Activated CD4-positive, alpha-beta T cell treated with anti-CD3 and anti-CD28 coated beads for 24 hours (primary cell): ENCODE results near the gene S1PR3.

Experiments used
- DNase-seq, 2 donors: peaks; one replicate each; pipeline ENCODE4 v3.0.0-alpha.2; 2020; ENCODE audit warnings: low read depth in 2 of 2

Gene S1PR3

DNA sequence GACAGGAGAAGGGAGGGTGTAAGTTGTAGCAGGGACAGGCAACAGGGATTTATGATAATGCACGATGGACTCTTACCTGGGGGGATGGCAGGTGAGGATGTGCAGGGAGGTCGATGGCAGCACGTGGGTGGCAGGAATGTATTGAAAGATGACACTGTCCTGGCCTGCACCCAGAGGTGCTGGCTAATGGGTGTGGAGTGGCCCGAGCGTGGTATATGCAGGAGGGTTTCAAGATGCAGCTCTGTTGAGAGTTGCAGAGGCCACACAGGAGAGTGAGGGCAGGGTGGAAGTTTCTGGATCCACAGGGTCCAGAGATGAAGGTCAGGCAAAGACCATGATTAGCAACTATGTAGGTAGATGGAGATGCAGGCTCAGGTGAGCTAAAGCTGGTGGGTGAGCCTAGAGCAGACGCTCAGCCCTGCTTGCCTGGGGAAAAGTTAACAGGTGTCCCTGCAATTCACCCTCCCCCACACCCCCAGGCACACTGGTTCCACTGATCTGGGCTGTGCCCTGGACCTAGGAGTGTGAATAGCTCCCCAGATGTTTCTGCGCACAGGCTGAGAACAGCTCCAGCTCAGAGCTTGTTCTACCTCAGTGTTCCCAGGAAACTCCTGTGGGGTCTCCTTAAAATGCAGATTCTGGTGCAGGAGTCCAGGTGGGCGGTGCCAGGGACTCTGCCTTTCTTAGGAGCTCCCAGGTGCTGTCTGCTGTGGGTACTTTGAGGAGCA, 21.5 kb upstream of the S1PR3 start:
- DNase-seq = no peak

DNA sequence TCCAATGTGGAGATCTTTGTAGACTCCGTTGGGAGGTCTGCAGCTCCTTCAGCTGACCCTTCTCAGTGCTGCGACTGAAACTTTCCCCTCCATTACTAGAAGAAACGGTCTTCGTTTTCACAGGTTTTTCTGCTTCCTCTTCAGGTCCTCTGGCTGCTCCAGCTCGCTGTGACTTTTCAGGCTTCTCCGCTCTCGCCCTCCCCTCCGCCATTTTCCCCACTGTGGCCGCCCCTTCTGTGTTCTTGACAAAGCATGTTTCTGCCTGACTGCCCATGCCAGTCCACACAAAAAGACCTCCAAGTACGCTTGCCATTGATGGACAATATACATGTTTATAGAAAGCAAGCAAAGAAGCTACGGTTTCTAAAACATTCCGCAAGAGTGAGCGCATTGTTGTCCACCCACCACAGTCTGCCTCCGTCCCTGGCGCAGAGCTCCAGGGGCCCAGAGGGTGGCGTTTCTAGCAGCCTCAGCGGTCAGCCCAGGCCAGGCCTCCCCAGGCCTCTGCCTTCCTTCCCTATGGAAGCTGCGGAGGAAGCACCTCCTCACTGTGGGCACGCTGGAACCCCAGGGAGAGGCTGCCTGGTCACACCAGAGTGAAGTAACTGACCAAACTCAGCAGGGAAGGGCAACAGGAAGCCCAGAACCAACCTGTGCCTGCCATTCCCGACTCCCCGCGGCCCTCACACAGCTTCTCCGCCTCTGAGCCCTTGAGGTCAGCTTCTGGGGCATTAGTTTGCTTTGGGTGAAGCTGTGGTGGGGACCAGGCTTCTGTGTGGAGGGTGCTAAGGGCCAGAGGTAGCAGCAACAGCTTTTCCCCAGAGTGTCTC, 19.9 kb upstream of the S1PR3 start:
- no peak for DNase-seq

DNA sequence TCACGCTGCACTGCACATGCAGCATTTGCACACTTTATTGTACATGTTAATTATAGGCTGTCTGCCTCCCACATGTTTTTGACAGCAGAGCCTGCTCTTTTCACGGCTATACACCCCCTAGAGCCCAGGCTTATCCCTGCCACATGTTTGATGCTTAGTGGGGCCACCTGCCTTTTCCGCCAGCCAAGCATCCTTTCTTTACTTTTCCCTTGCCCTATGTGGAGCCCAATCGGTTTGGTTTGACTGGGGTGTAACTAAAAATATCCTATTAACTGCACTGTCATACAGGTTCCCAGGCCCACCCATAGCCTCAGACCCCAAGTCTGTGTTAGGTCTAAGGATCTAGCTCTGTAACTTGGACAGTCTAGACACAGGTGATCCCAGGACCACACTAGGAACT, 18.9 kb upstream of the S1PR3 start:
- no peak for DNase-seq

DNA sequence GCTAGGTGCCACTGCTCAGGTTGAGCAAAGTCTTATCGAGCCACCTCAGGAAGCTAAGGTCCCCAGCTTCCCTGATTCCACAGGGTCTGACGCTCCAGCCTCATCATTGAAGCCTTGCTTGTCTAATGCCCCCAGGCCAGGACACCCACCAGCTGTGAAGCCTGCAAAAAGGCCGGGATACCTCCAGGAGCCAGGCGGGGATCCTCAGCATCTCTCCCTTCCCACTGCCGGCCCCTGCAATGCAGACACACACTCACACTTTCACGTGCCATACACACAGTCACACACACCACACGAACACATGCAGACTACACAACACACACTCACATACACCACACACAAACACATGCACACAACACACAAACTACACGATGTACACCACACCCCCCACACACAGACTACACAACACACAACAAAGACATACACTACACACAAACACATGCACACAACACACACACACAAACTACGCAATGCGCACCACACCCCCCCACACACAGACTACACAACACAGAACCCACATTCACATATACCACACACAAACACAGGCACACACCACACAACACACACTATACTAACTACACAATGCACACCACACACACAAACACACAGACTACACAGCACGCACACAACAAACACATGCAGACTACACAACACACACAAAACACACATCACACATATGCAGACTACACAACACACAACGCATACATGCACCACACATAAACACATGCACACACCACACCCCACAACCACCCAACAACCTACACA, 17.8 kb upstream of the S1PR3 start:
- DNase-seq = no peak

DNA sequence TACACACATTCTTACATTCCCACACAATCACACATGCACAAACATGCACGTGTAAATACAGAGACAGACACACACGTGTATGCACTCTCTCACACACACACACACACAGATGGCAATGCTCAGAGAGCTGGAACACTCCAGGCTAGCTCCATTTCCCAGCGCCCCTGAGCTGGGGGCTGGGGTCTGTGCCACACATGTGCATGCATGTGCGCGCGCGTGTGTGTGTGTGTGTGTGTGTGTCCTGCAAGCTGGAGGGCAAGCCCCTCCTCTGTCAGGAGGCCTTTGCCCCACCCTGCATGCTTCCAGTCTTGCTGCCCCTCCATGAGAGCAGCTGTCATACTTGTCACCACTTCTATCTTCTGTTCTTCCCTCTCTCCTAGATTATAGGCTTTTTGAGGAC, 16.6 kb upstream of the S1PR3 start:
- DNase-seq = no peak

DNA sequence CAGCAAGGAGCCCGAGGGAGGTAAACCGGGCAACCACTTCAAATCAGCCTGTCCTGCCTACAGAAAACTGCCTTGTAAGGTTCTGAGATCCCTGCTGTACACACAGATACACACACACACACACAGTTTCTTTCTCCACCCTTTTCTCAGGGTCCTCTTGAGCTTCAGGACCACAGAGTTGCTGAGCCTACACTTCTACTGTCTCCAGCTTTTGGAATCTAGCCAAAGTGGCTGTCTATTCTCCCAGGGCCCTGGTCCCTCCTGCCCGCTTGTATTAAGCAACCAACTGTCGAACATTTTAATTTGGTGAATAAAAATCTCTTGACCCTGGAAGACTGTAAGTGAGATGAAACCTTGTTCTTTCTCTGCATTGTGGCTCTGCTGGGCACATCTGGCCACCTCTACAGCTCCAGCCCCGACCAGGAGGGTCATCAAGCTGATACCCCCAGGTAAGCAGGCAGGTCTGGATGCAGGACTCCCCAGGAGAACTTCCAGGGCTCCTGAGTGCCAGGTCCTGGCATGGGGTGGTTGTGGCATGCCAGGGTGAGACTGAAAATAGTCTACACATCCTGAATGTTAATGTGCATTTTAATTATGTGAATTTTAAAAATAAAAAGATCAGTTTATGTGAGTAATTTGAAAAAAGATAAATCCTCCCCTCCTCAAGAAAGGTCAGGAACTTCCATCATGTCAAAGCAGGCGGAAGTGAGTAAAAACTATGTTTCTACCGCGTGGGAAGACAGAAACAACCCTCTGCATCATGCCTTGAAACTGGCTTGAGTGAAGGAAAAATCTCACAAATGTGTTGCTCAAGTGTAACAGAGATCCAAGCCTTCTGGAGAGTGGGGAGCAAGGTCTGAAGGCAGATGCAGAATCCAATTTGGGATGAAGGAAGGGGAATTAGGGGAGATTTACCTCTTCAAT, 15.0 kb upstream of the S1PR3 start:
- DNase-seq = no peak

DNA sequence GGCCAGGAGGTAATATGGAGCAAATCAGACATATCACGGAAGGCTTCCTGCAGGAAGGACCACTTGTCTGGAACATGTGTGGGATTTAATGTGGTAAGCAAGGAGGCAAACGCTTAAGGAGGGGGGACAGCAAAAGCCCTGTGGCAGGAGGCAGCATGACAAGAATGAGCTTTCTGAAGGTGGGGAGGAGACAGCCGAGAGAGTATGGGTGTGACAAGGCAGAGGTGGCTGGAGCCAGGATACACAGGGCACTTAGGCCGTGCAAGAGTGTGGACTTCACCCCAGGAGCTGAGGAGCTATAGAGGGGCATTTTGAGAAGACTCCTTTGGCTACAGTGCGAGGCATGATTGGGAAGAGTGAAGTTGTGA, 14.4 kb upstream of the S1PR3 start:
- no peak for DNase-seq

DNA sequence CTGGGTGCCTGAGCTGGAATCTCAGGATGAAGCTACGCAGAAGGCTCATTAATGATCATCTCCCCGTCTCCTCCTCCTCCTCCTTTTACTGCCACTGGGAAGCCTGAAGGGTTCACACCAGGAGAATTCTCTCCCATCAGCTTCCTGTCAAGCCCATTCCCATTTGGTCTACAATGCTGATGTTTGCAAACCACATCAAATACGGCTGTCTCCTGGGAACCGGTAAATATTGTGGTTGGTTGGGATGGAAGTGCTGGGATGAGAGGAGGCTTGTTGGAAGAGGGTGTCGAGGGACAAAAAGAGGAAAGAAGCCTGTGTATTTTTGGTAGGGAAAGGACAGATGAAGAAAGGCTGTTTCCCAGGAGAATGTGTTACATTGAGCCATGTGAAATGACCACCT, 13.2 kb upstream of the S1PR3 start:
- DNase-seq = no peak

DNA sequence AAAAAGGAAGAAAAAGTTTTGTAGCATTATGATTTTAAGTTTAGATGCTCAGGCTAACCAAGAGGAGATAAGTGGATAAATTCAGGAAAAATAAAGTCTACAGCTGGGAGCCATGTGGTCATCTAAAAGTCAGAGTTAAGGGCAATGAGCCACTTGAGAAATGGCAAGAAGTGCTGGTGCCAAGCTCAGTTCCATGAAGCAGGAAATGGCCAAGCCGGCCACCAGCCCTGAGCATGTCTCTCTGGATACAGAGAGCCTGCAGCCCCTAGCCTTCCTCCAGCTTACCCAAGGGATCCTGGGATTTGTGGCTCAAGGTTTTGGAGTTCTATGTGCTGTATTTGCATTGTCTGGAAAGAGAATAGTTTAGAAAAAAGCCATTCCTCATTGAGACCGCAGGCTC, 12.2 kb upstream of the S1PR3 start:
- DNase-seq = no peak

DNA sequence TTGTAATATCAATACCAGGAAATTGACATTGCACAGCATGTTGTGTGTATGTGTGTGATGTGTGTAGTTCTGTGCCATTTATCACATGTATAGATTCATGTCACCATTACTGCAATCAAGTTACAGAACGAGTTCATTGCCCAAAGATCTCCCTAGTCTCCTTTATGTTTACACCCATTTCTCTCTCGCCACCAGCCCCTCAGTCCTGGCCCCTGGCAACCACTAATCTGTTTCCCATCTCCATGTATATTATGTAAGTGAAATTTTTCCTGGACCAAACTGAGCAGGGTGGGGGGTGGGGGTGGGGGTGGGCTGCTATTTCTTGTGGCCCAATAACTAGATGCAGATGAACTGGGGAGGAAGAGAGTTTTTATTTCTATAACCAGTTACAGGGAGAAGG, 11.5 kb upstream of the S1PR3 start:
- DNase-seq = no peak

DNA sequence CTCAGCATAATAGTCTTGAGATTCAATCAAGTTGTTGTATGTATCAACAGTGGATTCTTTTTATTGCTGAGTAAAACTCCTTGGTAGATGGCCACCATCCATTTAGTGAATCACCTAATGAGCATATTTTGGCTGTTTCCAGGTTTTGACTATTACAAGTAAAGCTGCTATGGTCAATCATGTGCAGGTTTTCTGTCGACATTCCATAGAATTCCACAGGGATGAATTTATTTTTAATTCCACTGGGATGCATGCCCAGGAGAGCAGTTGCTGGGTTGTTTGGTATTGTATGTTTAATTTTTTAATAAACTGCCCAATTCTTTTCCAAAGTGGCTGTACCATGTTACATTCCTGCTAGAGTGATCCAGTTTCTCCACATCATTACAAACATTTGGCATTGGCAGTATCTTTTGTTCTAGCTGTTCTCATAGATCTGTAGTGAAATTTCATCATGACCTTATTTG, 10.5 kb upstream of the S1PR3 start:
- no peak for DNase-seq

DNA sequence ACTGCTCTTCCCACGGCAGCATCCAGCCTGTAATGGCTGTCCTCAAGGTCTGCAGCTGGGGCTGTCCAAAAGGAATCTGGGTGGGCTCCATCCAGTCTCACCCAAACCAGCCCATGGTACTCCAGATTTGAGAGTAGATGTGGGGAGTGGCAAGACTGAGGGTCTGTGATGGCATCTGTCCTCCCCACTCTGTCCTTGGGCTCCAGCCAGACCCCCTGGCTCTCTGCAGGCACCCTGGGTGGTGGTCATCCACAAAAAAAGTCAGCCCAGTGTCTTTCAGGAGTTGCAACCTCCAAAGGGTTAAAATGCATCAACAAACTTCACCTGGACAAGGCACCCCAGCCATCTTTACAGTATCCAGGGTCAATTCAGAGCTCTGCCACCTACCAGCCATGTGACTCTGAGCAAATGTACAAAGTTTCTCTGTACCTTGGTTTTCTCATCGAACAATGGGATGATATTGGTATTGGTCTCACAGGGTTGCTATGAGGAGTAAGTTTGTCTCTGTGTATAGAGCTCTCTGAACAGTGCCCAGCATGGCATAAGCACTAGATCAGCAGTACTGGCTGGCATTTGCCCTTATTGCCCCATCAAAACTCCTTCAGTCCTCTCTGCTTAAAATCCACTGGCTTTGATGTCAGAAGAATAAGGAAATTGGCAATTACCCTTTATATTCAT, 7.3 kb upstream of the S1PR3 start:
- no peak for DNase-seq

DNA sequence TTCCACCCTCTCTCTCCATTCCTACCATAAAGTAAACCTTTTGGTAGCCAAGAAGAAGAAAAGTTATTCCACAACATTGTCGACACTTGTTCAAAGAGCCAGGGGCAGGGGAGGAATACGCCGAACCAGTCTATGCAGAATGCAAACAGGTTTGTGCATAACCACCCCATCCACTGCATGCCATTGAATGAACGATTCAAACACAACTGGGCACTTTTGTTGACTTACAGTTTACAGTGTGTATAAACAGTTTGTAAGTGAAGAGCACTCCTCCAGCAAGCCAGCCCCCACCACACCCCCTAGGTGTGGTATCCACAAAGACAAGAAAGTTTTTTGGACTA, 6.8 kb upstream of the S1PR3 start:
- no peak for DNase-seq

DNA sequence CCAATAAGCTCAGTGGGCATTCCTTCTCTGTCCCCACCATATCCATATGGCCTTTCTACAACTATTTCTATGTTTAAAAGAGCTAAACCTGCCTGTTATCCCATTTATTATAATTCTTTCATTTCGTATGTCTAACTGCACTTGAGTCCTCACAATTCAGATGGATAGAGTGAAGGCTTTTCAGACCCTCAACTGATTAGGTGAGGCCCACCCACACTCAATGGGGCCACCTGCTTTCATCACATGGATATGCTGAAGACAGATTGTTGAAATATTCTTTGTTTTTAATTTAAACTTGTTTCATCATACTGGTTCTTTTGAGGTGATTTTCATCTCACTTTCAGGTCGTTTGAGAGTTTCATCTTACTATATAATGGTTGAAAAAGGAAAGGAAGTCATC, 5.7 kb upstream of the S1PR3 start:
- DNase-seq = no peak

DNA sequence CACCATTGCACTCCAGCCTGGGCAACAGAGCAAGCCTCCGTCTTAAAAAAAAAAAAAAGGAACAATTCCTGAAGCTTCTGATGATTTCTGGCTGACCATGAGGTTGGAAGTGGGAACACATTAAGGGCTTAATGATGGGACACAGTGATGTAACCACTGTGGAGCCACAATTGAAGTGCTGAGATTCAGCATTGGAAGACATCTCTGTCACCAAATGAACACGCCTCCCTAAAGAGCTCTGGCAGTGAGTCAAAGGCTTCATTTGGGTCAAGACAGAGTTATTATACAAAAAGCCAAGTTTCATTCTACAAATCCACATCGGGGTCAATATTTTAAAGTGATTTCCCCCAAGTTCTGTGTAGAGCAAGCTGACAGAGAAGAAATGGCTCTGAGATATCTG, 4.5 kb upstream of the S1PR3 start:
- DNase-seq = no peak

DNA sequence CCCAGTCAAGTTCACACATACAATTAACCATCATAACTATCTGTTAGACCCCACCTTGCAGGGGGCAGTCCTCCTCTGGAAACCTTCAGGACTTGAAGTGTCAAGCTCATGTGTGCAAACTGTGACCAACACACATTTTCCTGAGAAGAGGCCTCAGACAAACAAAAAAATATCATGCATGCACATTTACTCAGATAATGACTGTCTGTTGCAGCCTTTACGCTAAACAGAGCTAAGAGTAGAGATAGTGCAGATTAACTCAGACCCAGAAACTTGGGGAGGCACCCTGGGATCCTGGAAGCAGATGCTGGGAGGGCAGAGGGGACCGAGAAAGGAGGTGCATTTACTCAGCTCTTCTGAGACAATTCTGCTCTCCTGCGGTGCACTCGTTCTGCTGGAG, 3.6 kb upstream of the S1PR3 start:
- DNase-seq = no peak

DNA sequence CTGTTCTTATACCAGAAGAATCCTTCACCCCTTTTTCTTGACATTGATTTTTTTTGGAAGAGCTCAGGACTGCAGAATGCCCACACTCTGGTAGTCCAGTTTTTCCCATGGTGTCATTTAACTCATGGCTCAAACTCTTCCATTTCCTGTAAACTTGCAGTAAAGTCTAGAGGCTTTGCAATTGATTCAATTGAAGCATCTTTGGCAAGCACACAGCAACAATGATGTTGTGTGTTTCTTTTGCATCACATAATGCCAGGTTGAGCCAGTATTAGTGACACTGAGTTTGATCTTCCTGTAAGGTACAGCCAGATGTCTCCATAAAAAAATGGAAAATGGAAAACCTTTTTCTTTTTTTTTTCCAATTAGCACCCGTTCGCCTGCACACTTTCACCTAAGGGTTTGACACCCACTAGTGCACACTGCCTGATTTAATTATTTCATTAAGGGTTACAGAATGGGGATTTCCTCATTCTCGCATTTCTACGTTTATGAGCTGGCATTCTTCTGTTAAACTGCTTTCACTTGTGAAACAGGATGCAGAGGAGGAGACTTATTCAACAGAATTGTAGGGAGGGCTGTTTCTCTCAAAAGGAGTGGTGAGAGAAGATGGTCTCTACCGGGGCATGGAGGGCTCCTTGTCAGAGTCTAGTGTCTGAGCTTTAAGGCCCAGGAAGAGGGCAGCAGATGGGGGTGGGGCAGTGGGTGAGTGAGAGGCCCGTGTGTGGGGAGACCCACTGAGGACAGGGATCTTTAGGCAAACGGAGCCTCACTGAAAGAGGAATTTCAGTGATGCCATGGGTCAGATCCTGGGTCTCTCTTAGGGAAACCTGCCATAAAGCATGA, 2.2 kb upstream of the S1PR3 start:
- DNase-seq = no peak

DNA sequence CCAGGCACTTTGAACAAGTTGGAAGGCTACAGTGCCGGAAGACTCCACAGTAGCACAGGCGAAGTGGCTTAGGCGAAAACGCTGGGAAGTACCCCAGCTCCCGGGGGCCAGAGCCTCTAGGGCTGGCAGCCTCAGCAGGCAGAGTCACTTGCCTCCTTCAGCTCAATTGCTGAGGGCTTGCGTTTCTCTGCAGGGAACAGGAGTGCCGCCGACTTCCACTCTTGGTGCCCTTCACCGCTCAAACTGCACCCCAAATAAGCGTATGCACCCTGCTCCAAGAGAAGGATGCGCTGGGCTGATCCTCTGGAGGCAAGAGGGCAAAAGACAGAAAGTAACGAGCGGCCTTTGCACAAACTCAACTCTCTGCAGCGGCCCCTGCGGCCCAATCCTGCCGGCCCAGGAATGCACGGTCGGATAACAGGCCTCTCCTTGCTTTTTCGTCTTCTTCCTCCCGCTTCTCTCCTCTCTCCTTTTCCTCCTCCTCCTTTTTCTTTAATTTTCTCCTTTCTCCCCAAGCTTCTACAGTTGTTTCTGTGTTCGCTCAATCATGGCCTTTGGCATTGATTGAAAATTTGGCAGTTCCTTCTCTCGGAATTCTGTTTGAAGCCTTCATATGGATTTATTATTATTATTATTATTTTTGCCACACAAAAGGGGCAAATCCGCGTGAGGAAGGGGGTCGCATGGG, 1.1 kb upstream of the S1PR3 start:
- DNase-seq = no peak

DNA sequence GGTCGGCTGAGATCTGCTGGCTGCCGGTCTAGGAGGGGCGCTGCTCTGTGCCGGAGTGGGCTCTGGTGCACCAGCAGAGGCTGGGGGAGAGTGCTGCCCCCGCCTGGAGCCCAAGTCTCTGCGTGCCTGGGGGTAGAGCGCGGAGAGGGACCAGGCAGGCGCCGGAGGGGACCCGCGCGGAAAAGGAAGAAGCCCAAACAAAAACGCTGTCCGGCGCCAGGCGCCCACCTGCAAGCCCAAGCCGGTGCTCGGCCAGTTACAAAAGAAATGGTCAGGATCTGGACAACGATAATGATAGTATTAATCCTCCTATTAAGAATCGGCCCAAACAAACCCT, 571 bp upstream of the S1PR3 start:
- no peak for DNase-seq

DNA sequence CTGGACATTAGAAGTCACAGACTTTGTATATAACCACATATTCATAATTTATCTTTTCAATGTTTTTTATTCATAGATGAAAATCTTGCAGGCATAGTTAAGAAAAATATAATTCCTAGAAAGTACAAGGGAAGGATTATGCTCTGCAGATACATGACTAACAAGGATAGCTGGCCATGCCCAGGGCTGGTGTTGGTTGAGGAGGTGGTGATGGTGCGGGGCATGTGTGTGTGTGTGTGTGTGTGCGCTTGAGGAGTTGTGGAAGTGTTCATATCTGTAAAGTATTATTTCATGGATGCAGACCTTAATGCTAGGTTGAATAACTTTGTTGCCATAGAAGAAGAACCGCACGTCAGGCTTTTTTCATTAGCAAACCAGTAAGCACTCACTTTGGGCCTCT, 1.3 kb downstream of the S1PR3 start:
- no peak for DNase-seq
